ENCODE measurements around the gene ZFAND3. TPM values are rescaled to one million over a fixed set of nuclear protein-coding genes. Genes with fewer than 3 reads are reported as not detected.

Gene ZFAND3
- polyA plus RNA-seq, 1 donor: 84.0 TPM

DNA sequence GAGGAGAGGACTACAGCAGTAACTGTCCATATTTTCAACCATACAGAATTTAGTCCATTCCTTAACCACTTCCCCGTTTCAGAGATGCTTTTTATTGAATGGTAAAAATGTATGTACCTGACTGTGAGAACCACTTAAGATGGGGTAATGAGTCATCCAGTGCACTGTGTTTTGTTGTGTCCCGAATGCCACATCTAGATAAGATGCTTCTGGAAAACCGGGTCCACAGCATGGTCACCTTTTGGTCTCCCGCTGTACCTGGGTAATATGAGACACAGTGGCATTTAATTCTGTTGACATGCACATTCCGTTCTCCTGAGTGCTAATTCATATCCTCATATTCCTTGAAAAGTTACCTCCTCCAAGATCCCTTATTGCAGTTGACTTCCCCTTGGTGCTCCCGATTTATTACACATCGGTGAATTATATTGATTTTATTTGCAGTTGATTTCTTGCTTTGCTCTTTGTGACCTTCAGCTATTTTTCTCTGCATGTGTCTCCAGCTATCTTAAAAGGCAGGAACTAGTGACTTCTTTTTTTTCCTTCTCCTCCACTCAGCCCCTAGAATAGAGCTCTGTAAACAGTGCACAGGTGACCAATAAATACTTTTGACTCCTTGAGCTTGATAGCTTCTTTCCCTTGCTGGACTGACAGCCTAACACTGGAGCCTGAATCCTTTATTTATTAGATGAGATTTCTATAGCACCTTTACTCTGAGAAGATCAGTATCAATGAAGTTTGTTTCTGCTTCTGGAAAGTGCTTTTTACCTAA is 314.6 kb downstream of the ZFAND3 start:
- no peak for DNase-seq (ENCODE audit: low read depth)

GRCh38 chr6:38134704-38135088 is 315.2 kb downstream of the ZFAND3 start:
- DNase-seq (ENCODE audit: low read depth): no peak

- no peak for DNase-seq (ENCODE audit: low read depth)
These were observed 317.0 kb downstream of the ZFAND3 start for GRCh38 chr6:38136547-38136946.

- no peak for DNase-seq (ENCODE audit: low read depth)
These were observed 318.2 kb downstream of the ZFAND3 start for GRCh38 chr6:38137608-38138265.

- DNase-seq (ENCODE audit: low read depth): no peak
These were observed 318.8 kb downstream of the ZFAND3 start for GRCh38 chr6:38138374-38138773.

DNA sequence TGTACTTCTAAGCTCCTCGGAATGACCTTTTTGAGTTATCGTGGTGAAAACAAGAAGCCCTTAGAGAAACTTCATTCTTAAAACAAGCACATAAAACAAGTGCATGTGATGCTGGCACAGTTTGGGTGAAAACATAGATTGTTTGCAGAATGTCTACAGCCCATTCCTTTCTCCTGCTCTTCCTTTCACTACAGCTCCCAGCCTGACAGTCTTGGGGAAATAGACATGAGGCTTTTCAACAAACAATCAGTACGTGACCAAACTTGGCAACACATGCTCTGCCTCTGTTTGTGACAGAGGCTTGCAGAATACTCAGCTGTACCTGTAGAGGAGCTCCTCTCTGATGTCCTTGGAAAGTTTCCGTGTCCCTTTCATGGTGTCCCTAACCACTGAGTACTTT is 321.6 kb downstream of the ZFAND3 start:
- DNase-seq (ENCODE audit: low read depth): no peak

DNA sequence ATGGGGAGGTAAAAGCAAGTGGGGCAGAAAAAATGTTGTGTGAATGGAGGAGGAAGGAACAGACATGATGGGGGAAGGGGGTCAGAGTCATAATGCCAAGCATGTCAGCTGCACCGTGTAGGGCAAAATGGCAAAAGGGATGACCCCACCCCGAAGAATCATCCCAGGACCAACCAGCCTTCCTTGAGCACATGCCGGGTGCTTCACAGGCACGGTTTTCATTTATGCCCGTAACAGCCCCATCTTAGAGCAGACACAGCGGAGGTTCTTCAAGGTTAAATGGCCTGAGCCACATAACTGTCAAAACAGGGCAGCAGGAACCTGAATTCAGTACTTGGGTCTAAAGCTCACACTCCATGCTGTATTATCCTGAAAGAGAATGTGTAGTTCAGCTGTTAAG is 322.2 kb downstream of the ZFAND3 start:
- DNase-seq (ENCODE audit: low read depth): no peak

- no peak for DNase-seq (ENCODE audit: low read depth)
These were observed 322.8 kb downstream of the ZFAND3 start for GRCh38 chr6:38142178-38142902.

DNA sequence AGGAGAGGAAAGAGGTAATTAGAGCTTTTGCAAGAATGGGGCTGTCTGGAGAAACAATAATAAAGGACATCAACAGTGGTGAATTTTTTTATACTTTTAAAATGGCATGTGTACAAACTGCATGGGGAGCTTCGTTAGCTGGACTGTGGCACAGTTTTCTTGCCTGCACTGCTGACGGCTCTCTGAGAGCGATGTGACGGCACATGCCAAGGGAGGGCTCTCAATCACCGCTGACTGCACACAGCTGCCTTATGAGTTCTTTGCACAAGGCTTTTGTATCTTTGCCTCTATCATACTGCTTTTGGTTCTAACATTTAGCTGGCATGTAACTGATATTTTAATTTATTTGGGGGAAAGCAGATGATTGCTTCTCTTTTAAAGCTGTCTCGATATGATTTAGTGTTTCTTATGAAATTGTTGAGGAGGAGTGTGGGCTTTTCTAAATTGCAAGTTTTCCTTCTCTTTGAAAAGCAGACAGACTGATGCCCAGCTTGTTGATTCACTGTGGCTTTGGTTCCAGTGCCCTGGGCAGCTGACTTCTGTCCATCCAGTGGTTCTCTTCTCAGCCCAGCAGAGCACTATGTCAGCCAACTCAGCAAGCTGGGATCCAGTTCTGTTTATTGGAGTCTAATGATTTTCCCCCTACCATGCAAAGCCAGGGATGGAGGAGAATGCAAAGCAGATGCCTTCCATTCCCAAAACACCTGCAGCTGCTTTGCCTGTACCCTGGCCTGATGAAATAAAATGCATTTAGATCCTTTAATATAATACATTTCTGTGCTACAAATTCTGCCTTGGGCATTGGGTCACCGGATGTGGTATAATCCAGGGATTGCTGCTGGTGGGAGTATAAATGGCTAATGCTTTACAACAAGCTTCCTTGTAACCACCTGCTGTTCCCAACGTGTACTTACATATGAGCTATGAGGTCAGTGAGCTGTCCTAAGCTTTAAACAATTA is 323.9 kb downstream of the ZFAND3 start:
- DNase-seq (ENCODE audit: low read depth): no peak

DNA sequence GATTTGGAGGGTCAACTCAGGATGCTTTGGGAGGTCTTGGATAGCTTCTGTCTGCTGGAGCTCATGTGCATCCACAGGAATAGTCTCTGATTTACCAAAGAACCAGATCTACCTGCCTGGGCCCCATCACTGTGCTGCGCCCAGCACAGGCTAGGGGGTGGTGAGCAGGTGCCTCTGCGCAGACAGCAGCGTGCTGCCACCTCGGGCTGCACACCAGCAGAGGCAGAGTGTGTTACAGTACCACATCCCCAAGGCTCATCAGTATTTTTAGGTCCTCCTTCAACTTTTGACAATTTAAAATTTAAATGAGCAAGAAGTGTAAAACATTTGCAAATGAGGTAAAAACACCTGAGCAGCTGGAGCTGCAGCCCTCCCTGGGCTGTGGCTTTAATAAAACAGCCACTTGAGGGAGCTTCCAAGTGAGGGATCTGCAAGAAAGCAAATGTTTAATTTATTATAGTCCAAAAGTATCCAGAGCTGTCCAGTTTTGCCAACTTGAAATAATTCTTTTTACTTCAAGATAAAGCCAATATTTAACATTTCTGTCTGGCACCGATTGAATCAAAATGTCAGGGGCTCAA is 324.9 kb downstream of the ZFAND3 start:
- no peak for DNase-seq (ENCODE audit: low read depth)

- DNase-seq (ENCODE audit: low read depth): no peak
These were observed 326.6 kb downstream of the ZFAND3 start for GRCh38 chr6:38146021-38146733.

DNA sequence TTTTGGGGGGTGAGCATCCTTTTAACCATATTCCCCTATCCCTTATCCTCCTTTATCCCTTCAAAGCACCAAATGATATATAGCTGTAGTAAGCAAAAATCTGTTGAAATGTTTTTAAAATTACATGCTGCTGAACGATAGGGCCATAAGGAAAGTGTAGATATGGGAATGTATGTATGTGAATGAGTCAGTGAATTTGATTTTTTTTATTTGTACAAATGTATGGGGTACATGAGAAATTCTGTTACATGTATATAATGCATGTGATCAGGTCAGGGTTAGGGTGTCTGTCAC is 327.2 kb downstream of the ZFAND3 start:
- no peak for DNase-seq (ENCODE audit: low read depth)

DNA sequence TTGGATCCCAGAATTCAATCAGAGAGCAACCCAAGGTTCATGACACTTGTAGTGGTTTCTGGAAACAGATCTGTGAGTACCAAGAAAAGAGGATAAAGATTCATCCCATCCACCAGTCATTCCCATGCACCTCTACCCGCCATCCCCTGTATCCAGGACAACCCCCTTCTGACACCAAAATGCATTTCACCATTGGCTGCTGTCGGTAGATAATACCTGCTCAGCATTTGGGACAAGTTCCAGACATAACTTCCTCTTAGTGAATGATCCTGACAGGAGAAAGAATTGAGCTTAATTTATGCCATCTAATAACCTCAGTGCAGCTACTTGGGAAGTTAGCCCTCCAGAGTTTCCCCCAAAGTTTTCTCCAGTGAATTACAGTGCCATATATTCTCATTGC is 329.1 kb downstream of the ZFAND3 start:
- no peak for DNase-seq (ENCODE audit: low read depth)

- DNase-seq (ENCODE audit: low read depth): no peak
These were observed 330.0 kb downstream of the ZFAND3 start for GRCh38 chr6:38149531-38149930.

- DNase-seq (ENCODE audit: low read depth): no peak
These were observed 330.5 kb downstream of the ZFAND3 start for GRCh38 chr6:38150021-38150420.

GRCh38 chr6:38150681-38151296 is 331.3 kb downstream of the ZFAND3 start:
- DNase-seq (ENCODE audit: low read depth): no peak

DNA sequence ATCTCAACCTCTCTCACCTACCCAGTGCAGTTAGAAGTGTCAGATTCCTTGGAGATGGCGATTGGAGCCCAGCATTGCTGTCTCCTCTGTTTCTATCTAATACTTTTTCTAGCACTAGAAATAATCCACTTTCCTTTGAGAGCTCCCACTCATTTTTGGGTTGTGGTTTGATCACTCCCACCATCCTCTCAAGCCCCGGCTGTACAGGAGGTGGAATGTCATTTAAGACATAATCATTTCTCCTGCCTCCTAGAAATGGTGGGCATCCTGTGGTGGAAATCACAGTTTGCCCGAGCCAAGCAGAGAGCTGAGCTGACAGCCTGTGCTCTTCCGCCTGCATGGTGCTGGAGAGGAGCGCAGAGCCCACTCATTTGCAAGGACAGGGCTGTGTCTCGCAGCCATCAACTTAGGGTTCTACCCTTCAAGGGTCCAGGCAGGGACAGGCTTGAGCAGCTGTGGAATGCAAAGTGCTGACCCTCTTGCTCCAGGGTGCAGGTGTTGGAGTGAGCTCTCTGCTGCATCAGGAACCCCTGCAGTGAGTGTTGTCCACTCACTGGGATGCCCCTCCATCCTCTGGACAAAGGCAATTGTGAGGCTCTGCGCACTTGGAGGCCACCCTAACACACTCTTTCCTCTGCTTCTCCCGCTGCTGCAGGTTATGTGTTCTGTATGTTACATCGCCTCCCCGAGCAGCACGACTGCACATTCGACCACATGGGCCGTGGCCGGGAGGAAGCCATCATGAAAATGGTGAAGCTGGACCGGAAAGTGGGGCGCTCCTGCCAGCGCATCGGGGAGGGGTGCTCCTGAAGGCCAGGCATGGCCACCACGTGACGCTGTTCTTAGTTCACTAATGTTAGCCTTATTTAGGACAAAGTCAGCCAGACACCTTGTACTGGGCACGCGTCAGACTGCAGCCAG is 332.3 kb downstream of the ZFAND3 start:
- no peak for DNase-seq (ENCODE audit: low read depth)

DNA sequence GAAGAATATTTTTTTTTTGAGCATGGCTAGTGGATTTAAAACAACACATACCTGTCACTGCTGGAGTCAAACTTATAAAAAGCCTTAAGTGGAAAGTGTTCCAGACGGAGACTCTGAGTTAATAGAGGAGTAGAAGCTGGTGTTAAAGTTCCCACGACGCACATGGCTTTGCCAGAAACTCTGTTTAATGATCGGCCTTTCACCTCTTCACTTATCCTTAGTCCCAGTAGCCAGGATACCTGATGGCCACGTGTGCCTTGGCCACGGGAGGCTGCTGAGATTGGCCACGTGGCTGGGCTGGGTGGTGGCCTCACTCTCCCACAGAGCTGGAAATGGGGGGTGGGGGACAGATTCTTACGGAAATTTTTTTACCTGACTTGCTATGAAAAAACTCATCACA is 333.1 kb downstream of the ZFAND3 start:
- DNase-seq (ENCODE audit: low read depth): no peak

DNA sequence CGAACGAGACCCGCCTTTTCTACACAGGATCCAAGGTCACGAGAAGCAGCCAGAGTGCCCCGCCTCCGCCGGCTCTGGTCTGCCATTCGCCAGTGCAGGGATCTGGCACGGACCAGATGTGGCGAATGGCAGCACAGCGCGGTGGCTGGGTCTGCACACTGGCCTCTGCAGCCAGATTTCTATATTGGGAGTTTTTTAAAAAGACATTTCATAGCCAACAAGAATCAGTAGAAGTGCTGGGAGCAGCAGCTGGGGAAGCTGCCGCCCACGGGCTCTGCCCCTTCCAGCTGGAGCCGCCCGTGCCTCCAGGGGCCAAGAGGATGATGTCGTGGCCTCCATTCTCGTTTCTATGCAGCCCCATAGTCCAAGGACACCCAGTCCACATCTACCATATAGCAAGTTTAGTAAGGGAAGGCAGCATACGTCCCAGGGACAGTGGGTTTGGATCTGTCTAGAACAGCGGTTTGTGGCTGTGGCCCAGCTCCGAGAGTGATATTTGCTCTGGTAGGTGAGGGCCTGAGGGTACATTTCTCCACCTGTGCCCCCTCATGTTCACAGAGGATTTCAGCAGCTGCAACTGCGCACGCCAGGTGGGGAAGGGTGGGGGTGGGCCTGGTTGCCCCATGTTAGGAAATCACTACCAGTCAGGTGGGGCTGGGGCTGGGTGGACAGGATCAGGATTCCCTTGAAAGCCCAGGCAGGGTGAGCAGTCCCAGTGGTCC is 333.7 kb downstream of the ZFAND3 start:
- DNase-seq (ENCODE audit: low read depth): no peak
